Natural killer cell treated with Interleukin-12 subunit alpha and Interleukin-12 subunit beta and Interleukin-15 and Interleukin-18, amount 100 ng/mL, for 72 hours (primary cell): ENCODE data around the gene SMARCAD1. TPM values are rescaled to one million over a fixed set of nuclear protein-coding genes. Genes with fewer than 3 reads are reported as not detected.
A peak's percentile ranks its signal among the peaks of the same experiment; 100 is the strongest.
"Not testable (repeated sequence)": the region's sequence is repeated elsewhere in the genome, so short reads cannot be mapped to it uniquely, and the experiment has no call there.

Experiments used
- ATAC-seq, 2 donors: fragments of 150-1000 bp; cut with Tn5 transposase in 1 of 2; sonication (Bioruptor Pico), chemical (Tn5 transposase) in 1 of 2; 2 replicates each; pipeline ENCODE4 v1.10.0; 2021
- DNase-seq: peaks from one replicate; pipeline ENCODE4 v3.0.0; 2022; ENCODE audit warnings: low spot score
- H3K27ac Mint-ChIP-seq, 2 donors: 1 replicate in 1 of 2; 2 replicates in 1 of 2; pipeline ENCODE4 v1.8.0; 2022; ENCODE audit warnings: mixed read lengths in 2 of 2, mild to moderate bottlenecking in 1 of 2, moderate library complexity in 1 of 2
- H3K27me3 Mint-ChIP-seq, 2 donors: 1 replicate in 1 of 2; 2 replicates in 1 of 2; pipeline ENCODE4 v1.8.0; 2022; ENCODE audit warnings: mixed read lengths in 2 of 2
- H3K36me3 Mint-ChIP-seq: one replicate; pipeline ENCODE4 v1.8.0; 2022; ENCODE audit warnings: mixed read lengths
- H3K4me1 Mint-ChIP-seq, 2 donors: 1 replicate in 1 of 2; 2 replicates in 1 of 2; pipeline ENCODE4 v1.8.0; 2022; ENCODE audit warnings: low read depth in 2 of 2, mixed read lengths in 2 of 2, mild to moderate bottlenecking in 1 of 2
- H3K4me3 Mint-ChIP-seq: one replicate; pipeline ENCODE4 v1.8.0; 2022; ENCODE audit warnings: mixed read lengths
- H3K9me3 Mint-ChIP-seq: 2 replicates; pipeline ENCODE4 v1.8.0; 2022; ENCODE audit warnings: mixed read lengths
- total RNA-seq, 2 donors: library from RNA; stranded (reverse); gene quantifications; one replicate each; pipeline ENCODE4 v1.2.3, GENCODE V29; 2022

SMARCAD1 gene
- total RNA-seq, 2 donors from 2014 or later, result 28.0 to 33.3 TPM

GRCh38 chr4:94334476-94334875 lies 126.8 kb downstream of the SMARCAD1 start:
- DNase-seq (no peak), ATAC-seq (no peak)
- H3K27ac Mint-ChIP-seq, result no peak overlapping the region
- H3K9me3 Mint-ChIP-seq, result no peaks in the 10 kb centered on the region
- no peaks in the 10 kb centered on the region for H3K36me3 Mint-ChIP-seq
- H3K27me3 Mint-ChIP-seq, result peaks cover 0 to 7% of the 10 kb centered on the region in 2 donors
- H3K4me3 Mint-ChIP-seq, result no peak overlapping the region
- H3K4me1 Mint-ChIP-seq, result peaks cover 7 to 11% of the 10 kb centered on the region in 2 donors

DNA sequence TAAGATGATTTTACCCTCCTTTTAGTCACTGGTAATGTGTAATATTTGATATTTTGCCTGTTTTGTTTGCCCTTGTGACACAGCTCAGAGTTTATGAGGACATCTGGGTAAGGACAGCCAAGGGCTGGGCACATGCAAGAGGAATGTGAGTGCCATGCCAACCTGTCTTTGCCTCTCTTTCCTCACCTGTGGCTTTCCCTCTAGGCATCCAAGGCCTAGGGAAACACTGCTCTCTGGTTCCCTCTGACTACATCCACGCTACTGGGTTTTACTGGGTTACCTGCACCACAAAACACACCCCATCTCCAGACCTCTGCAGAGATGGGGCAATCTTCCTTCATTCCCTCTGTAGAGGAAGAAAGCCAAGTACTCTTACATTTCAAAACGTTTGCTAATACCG lies 127.3 kb downstream of the SMARCAD1 start:
- no peaks in the 10 kb centered on the region for H3K9me3 Mint-ChIP-seq
- H3K27me3 Mint-ChIP-seq, result peaks cover 0 to 3% of the 10 kb centered on the region in 2 donors
- no peak for ATAC-seq
- H3K36me3 Mint-ChIP-seq, result no peaks in the 10 kb centered on the region
- H3K27ac Mint-ChIP-seq, result no peak overlapping the region
- peaks cover 12 to 15% of the 10 kb centered on the region in 2 donors for H3K4me1 Mint-ChIP-seq
- no peak for DNase-seq
- H3K4me3 Mint-ChIP-seq, result no peak overlapping the region

GRCh38 chr4:94336303-94336702 lies 128.6 kb downstream of the SMARCAD1 start:
- peaks cover 12 to 15% of the 10 kb centered on the region in 2 donors for H3K4me1 Mint-ChIP-seq
- no peak overlapping the region for H3K4me3 Mint-ChIP-seq
- H3K36me3 Mint-ChIP-seq, result no peaks in the 10 kb centered on the region
- no peak overlapping the region for H3K27ac Mint-ChIP-seq
- H3K27me3 Mint-ChIP-seq, result no peaks in the 10 kb centered on the region
- DNase-seq (no peak), ATAC-seq (no peak)
- H3K9me3 Mint-ChIP-seq, result no peaks in the 10 kb centered on the region

- H3K4me3 Mint-ChIP-seq, ATAC-seq, H3K27ac Mint-ChIP-seq, H3K27me3 Mint-ChIP-seq, H3K36me3 Mint-ChIP-seq, H3K9me3 Mint-ChIP-seq, DNase-seq: not testable (repeated sequence)
- peaks cover 12 to 15% of the 10 kb centered on the region in 2 donors for H3K4me1 Mint-ChIP-seq
Observed at GRCh38 chr4:94336791-94337190, 129.1 kb downstream of the SMARCAD1 start.

- H3K4me3 Mint-ChIP-seq, result peak overlapping the region; percentile 64
- peaks cover 11 to 20% of the 10 kb centered on the region in 2 donors for H3K4me1 Mint-ChIP-seq
- H3K9me3 Mint-ChIP-seq, result no peaks in the 10 kb centered on the region
- peaks cover 0 to 4% of the 10 kb centered on the region in 2 donors for H3K27me3 Mint-ChIP-seq
- peak overlapping the region; percentile 44 to 80 for H3K27ac Mint-ChIP-seq
- peak; percentile 36 to 84 for ATAC-seq
- DNase-seq, result no peak
- no peaks in the 10 kb centered on the region for H3K36me3 Mint-ChIP-seq
Observed at GRCh38 chr4:94338681-94339351, 131.2 kb downstream of the SMARCAD1 start.

GRCh38 chr4:94339779-94340178 lies 132.1 kb downstream of the SMARCAD1 start:
- ATAC-seq, result no peak
- H3K4me3 Mint-ChIP-seq, result peak overlapping the region; percentile 64
- peaks cover 0 to 4% of the 10 kb centered on the region in 2 donors for H3K27me3 Mint-ChIP-seq
- peak overlapping the region; percentile 44 to 80 for H3K27ac Mint-ChIP-seq
- H3K9me3 Mint-ChIP-seq, result no peaks in the 10 kb centered on the region
- H3K4me1 Mint-ChIP-seq, result peaks cover 11 to 20% of the 10 kb centered on the region in 2 donors
- DNase-seq, result no peak
- H3K36me3 Mint-ChIP-seq, result no peaks in the 10 kb centered on the region

Other genes with a start within 250 kb of the SMARCAD1 start
- gene HPGDS, start 135.0 kb downstream of the SMARCAD1 start, total RNA-seq, result 1 to 10 TPM in 1 of 2 donors, not detected in 1; 1.5 TPM
- 10 to 100 TPM; 26.2 to 30.2 TPM for gene PDLIM5, start 244.1 kb downstream of the SMARCAD1 start, total RNA-seq